AG09309 (cell line): ENCODE measurements around the gene ZNF682.

ENCODE experiments used
- DNase-seq: peaks from one replicate; pipeline ENCODE4 v3.0.0-alpha.2; 2010; ENCODE audit warnings: low read depth
- H3K4me3 ChIP-seq: 2 replicates; pipeline ENCODE4 v1.5.1; 2011; ENCODE audit warnings: mild to moderate bottlenecking, low read depth, low read length, moderate library complexity; ENCODE audit not compliant: control insufficient read depth
- TF ChIP-seq, protein P1 (sequence below): IDR thresholded peaks from 2 replicates; pipeline ENCODE4 v1.5.1; 2011; ENCODE audit warnings: mild to moderate bottlenecking, low read depth, low read length, inconsistent platforms; ENCODE audit not compliant: insufficient read depth, control insufficient read depth; ENCODE audit errors: missing control alignments

Gene ZNF682

DNA sequence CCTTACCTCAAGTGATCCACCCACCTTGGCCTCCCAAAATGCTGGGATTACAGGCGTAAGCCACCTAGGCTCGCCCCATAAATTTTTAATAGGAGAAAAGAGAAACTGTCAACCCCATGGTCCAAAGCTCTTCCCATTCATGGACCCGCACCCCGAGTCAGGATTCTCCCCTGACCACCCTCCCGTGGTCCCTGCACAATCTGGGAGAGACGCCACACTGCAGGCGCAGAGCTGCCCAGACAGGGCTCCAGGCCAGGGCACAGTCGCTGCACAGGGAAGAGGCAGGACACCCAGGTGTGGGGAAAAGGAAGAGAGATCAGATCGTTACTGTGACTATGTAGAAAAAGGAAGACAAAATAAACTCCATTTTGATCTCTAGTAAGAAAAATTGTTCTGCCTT lies 84.1 kb downstream of the ZNF682 start:
- TF ChIP-seq, protein P1, sequence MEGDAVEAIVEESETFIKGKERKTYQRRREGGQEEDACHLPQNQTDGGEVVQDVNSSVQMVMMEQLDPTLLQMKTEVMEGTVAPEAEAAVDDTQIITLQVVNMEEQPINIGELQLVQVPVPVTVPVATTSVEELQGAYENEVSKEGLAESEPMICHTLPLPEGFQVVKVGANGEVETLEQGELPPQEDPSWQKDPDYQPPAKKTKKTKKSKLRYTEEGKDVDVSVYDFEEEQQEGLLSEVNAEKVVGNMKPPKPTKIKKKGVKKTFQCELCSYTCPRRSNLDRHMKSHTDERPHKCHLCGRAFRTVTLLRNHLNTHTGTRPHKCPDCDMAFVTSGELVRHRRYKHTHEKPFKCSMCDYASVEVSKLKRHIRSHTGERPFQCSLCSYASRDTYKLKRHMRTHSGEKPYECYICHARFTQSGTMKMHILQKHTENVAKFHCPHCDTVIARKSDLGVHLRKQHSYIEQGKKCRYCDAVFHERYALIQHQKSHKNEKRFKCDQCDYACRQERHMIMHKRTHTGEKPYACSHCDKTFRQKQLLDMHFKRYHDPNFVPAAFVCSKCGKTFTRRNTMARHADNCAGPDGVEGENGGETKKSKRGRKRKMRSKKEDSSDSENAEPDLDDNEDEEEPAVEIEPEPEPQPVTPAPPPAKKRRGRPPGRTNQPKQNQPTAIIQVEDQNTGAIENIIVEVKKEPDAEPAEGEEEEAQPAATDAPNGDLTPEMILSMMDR, result no peak
- DNase-seq, result no peak
- H3K4me3 ChIP-seq, result no peak overlapping the region
